ENCODE data around the gene C1QTNF1.

Gene C1QTNF1

GRCh38 chr17:79023886-79024771 lies at the start of gene C1QTNF1:
Gene C1QTNF1, plus strand, starts transcription at chr17:79024169. Its CDS starts 19,800 bp downstream, at chr17:79043969.
- DNase-seq = peak; percentile 15

GRCh38 chr17:78974635-78975591 lies 49.1 kb upstream of the C1QTNF1 start:
- DNase-seq = no peak

- DNase-seq = no peak
Observed at GRCh38 chr17:78976907-78977680, 46.9 kb upstream of the C1QTNF1 start.

GRCh38 chr17:78977681-78977943 lies 46.4 kb upstream of the C1QTNF1 start:
- DNase-seq = no peak

GRCh38 chr17:78977997-78978973 lies 45.7 kb upstream of the C1QTNF1 start:
- DNase-seq = no peak

GRCh38 chr17:78979780-78980623 lies 44.0 kb upstream of the C1QTNF1 start, which contains the start of gene LGALS3BP:
Gene LGALS3BP, minus strand, starts transcription at chr17:78979923. Its CDS starts 2,732 bp downstream, at chr17:78977191.
- peak; percentile 21 for DNase-seq

- DNase-seq = no peak
Observed at GRCh38 chr17:78980624-78980972, 43.4 kb upstream of the C1QTNF1 start.

GRCh38 chr17:78981010-78981888 lies 42.7 kb upstream of the C1QTNF1 start:
- no peak for DNase-seq

- DNase-seq = no peak
Observed at GRCh38 chr17:78985395-78985794, 38.6 kb upstream of the C1QTNF1 start.

- DNase-seq = peak; percentile 18
Observed at GRCh38 chr17:78986048-78986648, 37.8 kb upstream of the C1QTNF1 start.

- no peak for DNase-seq
Observed at GRCh38 chr17:78986649-78987328, 37.2 kb upstream of the C1QTNF1 start.

GRCh38 chr17:78988152-78988551 lies 35.8 kb upstream of the C1QTNF1 start:
- DNase-seq = no peak

GRCh38 chr17:78990349-78991016 lies 33.5 kb upstream of the C1QTNF1 start:
- DNase-seq = no peak

GRCh38 chr17:78991017-78991738 lies 32.8 kb upstream of the C1QTNF1 start:
- no peak for DNase-seq

- DNase-seq = no peak
Observed at GRCh38 chr17:78991906-78992532, 31.9 kb upstream of the C1QTNF1 start.

GRCh38 chr17:78992542-78993212 lies 31.3 kb upstream of the C1QTNF1 start:
- no peak for DNase-seq

Data from CD4-positive, alpha-beta T cell treated with Interleukin-12 subunit alpha and Interleukin-12 subunit beta, for 1 hour (primary cell).